Activated T-cell treated with anti-CD3 and anti-CD28 coated beads, Interleukin-2, amount 50 U/mL, for 72 hours (primary cell): ENCODE measurements around the gene SCFD1. TPM values are rescaled to one million over a fixed set of nuclear protein-coding genes. Genes with fewer than 3 reads are reported as not detected.

Source experiments
- ATAC-seq, 2 donors: fragments of 150-1000 bp; cut with Tn5 transposase; replicated peaks in 1 of 2; 2 replicates each; pipeline ENCODE4 v1.10.0; 2021; ENCODE audit warnings: moderate library complexity in 2 of 2, mild to moderate bottlenecking in 1 of 2
- DNase-seq, 2 donors: peaks; one replicate each; pipeline ENCODE4 v3.0.0; 2021 to 2022; ENCODE audit warnings: mixed read lengths in 1 of 2
- H3K27ac Mint-ChIP-seq: one replicate; pipeline ENCODE4 v1.8.0; 2022; ENCODE audit warnings: mild to moderate bottlenecking, moderate library complexity, mixed read lengths
- H3K27me3 Mint-ChIP-seq: one replicate; pipeline ENCODE4 v1.8.0; 2022; ENCODE audit warnings: low read depth, mixed read lengths
- H3K36me3 Mint-ChIP-seq, 2 donors: one replicate each; pipeline ENCODE4 v1.8.0; 2022; ENCODE audit warnings: mixed read lengths in 2 of 2, mild to moderate bottlenecking in 1 of 2; ENCODE audit not compliant: insufficient read depth in 2 of 2
- H3K4me1 Mint-ChIP-seq: one replicate; pipeline ENCODE4 v1.8.0; 2022; ENCODE audit warnings: low read depth, mixed read lengths
- H3K4me3 Mint-ChIP-seq, 2 donors: one replicate each; pipeline ENCODE4 v1.8.0; 2022; ENCODE audit warnings: mild to moderate bottlenecking in 2 of 2, mixed read lengths in 2 of 2, moderate library complexity in 2 of 2
- H3K9me3 Mint-ChIP-seq, 2 donors: one replicate each; pipeline ENCODE4 v1.8.0; 2022; ENCODE audit warnings: mixed read lengths in 2 of 2
- total RNA-seq, 2 donors: library from RNA; stranded (reverse); gene quantifications; one replicate each; pipeline ENCODE4 v1.2.3, GENCODE V29; 2022

The SCFD1 gene
- total RNA-seq, 2 donors from 2014 or later: 63.8 to 64.0 TPM

DNA sequence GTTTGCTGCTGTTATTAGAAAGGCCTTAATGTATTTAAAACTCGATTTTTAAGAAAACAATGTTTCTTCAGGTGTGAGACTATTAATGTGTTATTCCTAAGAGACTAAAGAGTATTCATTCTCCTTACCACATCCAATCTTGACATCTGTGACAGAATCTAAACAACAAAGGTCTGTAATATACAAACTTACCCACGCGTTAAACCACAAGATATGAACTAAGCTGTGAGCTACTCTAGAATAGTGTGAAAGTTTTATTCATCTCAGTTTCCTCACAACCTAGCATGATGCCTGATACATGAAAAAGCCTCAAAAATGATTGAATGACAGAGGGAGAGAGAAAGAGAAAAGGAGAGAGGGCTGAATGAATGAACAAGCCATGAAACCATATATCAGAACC, 135.0 kb downstream of the SCFD1 start:
- no peak overlapping the region for H3K4me3 Mint-ChIP-seq
- peaks cover 8% of the 10 kb centered on the region for H3K27me3 Mint-ChIP-seq
- no peak overlapping the region for H3K27ac Mint-ChIP-seq
- no peak for ATAC-seq
- H3K9me3 Mint-ChIP-seq: peaks cover 0 to 1% of the 10 kb centered on the region in 2 donors
- no peak for DNase-seq
- H3K4me1 Mint-ChIP-seq: no peaks in the 10 kb centered on the region
- no peaks in the 10 kb centered on the region for H3K36me3 Mint-ChIP-seq

DNA sequence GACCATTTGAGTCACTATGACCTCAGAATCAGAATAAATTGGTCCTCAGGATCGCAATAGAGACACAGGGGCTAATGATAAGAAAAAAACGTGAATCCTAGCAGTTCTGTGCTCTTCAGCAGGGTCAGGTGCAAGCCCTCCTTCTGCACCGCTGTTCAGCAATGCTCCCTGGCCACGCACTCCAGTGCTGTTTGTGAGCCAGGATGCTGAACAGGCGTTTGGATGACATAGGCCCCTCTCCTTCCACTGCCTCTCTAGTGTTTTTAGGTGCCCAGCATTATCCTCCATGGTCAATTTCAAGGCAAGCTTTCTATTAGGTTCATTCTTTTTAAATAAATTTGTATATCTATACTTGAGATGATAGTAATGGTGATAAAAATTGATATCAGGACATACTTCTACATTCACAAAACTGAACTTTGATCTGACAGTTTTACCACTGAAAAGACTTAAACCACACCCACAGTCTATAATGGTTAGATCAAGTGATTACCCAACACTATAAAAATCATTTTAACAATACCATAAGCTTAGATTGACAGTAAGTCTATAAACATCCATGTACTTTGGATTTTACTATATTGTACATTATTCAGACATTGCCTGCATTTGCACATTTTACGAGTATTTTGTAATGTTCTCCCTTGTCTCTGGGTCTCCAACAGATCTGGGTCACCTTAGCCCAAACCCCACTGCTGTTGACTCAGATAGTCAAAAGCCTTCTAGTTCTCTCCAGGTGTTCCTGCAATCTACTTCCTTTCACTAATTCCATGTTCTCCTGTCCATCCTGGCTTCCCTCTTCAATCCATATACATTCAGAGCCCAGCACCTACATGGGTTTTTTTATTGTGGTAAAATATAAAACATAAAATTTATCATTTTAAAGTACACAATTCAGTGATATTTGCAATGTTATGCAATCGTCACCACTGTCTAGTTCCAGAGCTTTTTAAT, 137.3 kb downstream of the SCFD1 start:
- Mint-ChIP-seq H3K36me3 (peaks cover 6 to 11% of the 10 kb centered on the region in 2 donors), H3K9me3 (peaks cover 9 to 10% of the 10 kb centered on the region in 2 donors), H3K4me1 (no peaks in the 10 kb centered on the region), H3K27me3 (peaks cover 11% of the 10 kb centered on the region), H3K27ac (no peak overlapping the region), H3K4me3 (no peak overlapping the region)
- DNase-seq: no peak
- no peak for ATAC-seq

DNA sequence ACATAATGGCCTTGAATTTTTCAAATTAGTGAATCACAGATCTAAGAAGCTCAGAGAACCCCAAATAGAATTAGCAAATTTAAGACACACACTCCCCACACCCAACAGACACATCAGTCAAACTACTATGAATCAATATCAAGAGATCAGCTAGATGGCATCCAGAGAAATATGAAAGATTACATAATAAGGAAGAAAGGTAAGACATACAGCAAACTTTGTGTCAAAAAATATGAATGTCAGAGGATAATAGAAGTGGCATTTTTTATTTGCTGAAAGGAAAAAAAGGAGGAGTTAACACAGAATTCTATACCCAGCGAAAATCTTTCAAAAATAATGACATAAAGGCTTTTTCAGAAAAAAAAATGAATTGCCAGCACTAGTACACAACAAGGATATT, 141.8 kb downstream of the SCFD1 start:
- Mint-ChIP-seq H3K27ac (no peak overlapping the region), H3K4me1 (no peaks in the 10 kb centered on the region), H3K9me3 (peaks cover 9 to 10% of the 10 kb centered on the region in 2 donors), H3K36me3 (peaks cover 6 to 11% of the 10 kb centered on the region in 2 donors), H3K27me3 (peaks cover 20% of the 10 kb centered on the region), H3K4me3 (no peak overlapping the region)
- no peak for ATAC-seq
- no peak for DNase-seq

DNA sequence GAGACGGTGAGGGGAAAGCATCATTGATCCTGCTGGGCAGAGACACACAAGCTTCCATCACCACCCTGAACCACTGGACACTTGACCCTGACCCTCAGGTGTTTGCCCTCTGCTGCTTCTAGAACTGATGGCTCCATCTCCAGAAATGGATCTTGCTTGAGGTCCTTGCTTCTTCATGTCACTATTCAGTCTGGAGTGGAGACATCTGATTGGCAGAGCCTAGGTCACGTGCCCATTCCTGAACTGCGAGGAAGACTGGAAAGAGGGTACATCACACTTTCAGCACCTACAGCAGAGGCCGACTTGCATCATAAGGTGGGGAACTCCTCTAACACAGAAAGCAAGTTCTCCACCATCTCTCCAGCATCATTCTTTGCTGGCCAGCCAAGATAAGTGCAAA, 145.5 kb downstream of the SCFD1 start:
- H3K4me1 Mint-ChIP-seq: no peaks in the 10 kb centered on the region
- peaks cover 6 to 11% of the 10 kb centered on the region in 2 donors for H3K36me3 Mint-ChIP-seq
- peaks cover 53% of the 10 kb centered on the region for H3K27me3 Mint-ChIP-seq
- ATAC-seq (no peak), DNase-seq (no peak)
- peaks cover 8 to 10% of the 10 kb centered on the region in 2 donors for H3K9me3 Mint-ChIP-seq
- H3K27ac Mint-ChIP-seq: no peak overlapping the region
- H3K4me3 Mint-ChIP-seq: no peak overlapping the region

DNA sequence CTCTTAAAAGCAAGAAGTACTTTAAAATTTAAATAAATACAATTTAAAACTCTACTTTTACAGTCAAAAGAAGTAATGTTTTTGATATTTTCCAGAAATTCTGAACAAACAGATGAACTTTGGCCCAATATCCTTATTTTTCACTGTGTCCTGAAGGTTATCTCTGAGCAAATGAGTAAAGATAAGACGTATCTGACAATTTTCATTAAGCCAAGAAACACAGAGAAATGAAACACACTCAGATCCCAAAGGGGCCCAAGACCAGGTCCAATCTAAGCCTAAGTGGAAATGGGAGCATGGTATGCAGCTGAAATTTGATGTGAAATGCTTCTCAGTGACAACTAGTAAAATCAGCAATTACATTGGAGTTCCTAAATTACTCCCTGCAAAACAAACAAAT, 146.7 kb downstream of the SCFD1 start:
- no peak overlapping the region for H3K27ac Mint-ChIP-seq
- peaks cover 5% of the 10 kb centered on the region in 2 donors for H3K9me3 Mint-ChIP-seq
- no peaks in the 10 kb centered on the region for H3K4me1 Mint-ChIP-seq

DNA sequence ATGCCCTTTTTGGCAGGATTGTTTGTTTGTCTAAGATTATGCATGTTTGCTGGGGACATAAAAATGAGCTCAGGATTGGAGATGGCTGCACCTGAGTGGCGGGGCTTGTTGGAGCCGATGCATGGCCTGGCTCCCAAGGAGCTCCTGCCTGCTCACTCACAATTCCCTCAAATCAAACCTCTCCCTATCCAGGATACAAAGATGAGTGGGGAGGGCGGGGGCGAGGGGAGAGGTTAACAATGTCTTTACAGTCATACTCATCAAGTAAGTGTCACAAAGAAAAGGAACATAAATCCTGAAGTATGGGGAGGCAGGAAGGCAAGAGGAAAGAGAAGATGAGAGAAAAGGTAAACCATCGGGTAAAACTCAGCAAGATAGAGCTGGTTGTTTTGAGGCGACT, 148.3 kb downstream of the SCFD1 start:
- H3K9me3 Mint-ChIP-seq: no peaks in the 10 kb centered on the region
- H3K4me1 Mint-ChIP-seq: no peaks in the 10 kb centered on the region
- no peaks in the 10 kb centered on the region for H3K36me3 Mint-ChIP-seq
- no peak overlapping the region for H3K27ac Mint-ChIP-seq
- peaks cover 47% of the 10 kb centered on the region for H3K27me3 Mint-ChIP-seq
- H3K4me3 Mint-ChIP-seq: no peak overlapping the region
- DNase-seq (no peak), ATAC-seq (no peak)

More for the DNA sequence above, 146.7 kb downstream of the SCFD1 start:
- ATAC-seq: no peak
- no peak for DNase-seq
- Mint-ChIP-seq H3K4me3 (no peak overlapping the region), H3K27me3 (peaks cover 52% of the 10 kb centered on the region), H3K36me3 (peaks cover under 1 to 6% of the 10 kb centered on the region in 2 donors)

DNA sequence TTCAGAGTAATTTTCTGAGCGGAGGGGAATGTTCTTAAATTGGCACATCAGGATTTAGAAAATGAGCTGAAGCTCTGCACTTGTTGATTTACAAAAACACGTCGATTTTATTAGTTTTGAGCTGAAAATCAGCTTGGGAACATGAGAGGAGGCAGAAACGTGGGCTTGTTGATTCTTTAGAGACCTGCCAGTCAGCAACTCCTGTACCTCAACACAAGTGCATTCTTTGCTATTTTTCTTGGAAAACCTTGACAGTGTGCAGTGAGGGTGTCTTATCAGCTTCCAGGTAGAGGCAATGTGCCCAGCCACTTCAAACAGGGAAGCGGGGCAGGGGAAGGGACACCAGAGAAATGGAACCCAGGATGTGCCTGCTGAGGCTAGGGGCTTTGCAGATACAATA, 149.5 kb downstream of the SCFD1 start:
- H3K4me3 Mint-ChIP-seq: no peak overlapping the region
- DNase-seq (no peak), ATAC-seq (no peak)
- peaks cover 43% of the 10 kb centered on the region for H3K27me3 Mint-ChIP-seq
- H3K4me1 Mint-ChIP-seq: no peaks in the 10 kb centered on the region
- H3K9me3 Mint-ChIP-seq: no peaks in the 10 kb centered on the region
- no peaks in the 10 kb centered on the region for H3K36me3 Mint-ChIP-seq
- H3K27ac Mint-ChIP-seq: no peak overlapping the region

DNA sequence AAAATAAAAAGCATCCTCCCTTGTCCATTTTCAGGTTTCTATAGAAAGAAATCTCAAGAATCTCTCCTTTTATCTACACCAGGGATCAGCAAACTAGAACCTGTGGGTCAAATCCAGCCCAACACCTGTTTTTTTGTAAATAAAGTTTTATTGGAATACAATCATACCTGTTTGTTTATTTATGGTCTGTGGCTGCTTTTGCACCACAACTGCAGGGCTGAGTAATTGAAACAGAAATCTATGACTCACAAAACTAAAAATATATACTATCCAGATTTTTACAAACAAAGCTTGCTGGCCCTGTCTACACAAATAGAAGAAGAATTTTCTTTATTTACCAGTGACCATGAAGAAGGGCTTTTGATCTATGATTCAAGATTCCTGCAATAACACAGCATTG, 157.1 kb downstream of the SCFD1 start:
- ATAC-seq: no peak
- no peak for DNase-seq
- H3K27me3 Mint-ChIP-seq: peaks cover 6% of the 10 kb centered on the region

More for the DNA sequence above, 157.1 kb downstream of the SCFD1 start:
- H3K4me3 Mint-ChIP-seq: no peak overlapping the region
- H3K4me1 Mint-ChIP-seq: no peaks in the 10 kb centered on the region
- H3K36me3 Mint-ChIP-seq: no peaks in the 10 kb centered on the region
- no peak overlapping the region for H3K27ac Mint-ChIP-seq
- no peaks in the 10 kb centered on the region for H3K9me3 Mint-ChIP-seq

Other genes with a start within 250 kb of the SCFD1 start
- 10 to 100 TPM; 31.6 to 37.0 TPM for gene G2E3, start 63.2 kb upstream of the SCFD1 start, total RNA-seq